Smooth muscle cell (in vitro differentiated cells): Measurements from ENCODE around the gene FRG1. TPM values are rescaled to one million over a fixed set of nuclear protein-coding genes. Genes with fewer than 3 reads are reported as not detected.
"Not testable (repeated sequence)": the region's sequence is repeated elsewhere in the genome, so short reads cannot be mapped to it uniquely, and the experiment has no call there.

Source experiments
- DNase-seq: peaks from one replicate; lab custom pipeline; 2025; ENCODE audit not compliant: unreplicated experiment; lab: John Stamatoyannopoulos, UW
- H2AFZ ChIP-seq: fragments of 200-600 bp; sonication (generic); 2 replicates; pipeline ENCODE4 v1.6.0; 2016; ENCODE audit warnings: antibody characterized with exemption, low read depth, mild to moderate bottlenecking
- H3F3A ChIP-seq: fragments of 200-600 bp; sonication (generic); 2 replicates; pipeline ENCODE4 v1.6.0; 2017; ENCODE audit warnings: antibody characterized with exemption, low read depth
- H3K27ac ChIP-seq: fragments of 200-600 bp; sonication (generic); 2 replicates; pipeline ENCODE4 v1.5.1; 2016; ENCODE audit warnings: low read depth, mild to moderate bottlenecking
- H3K27me3 ChIP-seq: fragments of 200-600 bp; sonication (generic); 2 replicates; pipeline ENCODE4 v1.6.1; 2016; ENCODE audit warnings: low read depth, mild to moderate bottlenecking
- H3K36me3 ChIP-seq: fragments of 200-600 bp; sonication (generic); 2 replicates; pipeline ENCODE4 v1.5.1; 2016; ENCODE audit warnings: low read depth
- H3K4me1 ChIP-seq: fragments of 200-600 bp; sonication (generic); 2 replicates; pipeline ENCODE4 v1.5.1; 2016; ENCODE audit warnings: low read depth
- H3K4me2 ChIP-seq: fragments of 200-600 bp; sonication (generic); 2 replicates; pipeline ENCODE4 v1.6.0; 2016; ENCODE audit warnings: mild to moderate bottlenecking
- H3K4me3 ChIP-seq: fragments of 200-600 bp; sonication (generic); 2 replicates; pipeline ENCODE4 v1.5.1; 2016; ENCODE audit warnings: mild to moderate bottlenecking
- H3K79me2 ChIP-seq: fragments of 200-600 bp; sonication (generic); 2 replicates; pipeline ENCODE4 v1.6.0; 2016; ENCODE audit warnings: low read depth, mild to moderate bottlenecking
- H3K9ac ChIP-seq: fragments of 200-600 bp; sonication (generic); 2 replicates; pipeline ENCODE4 v1.6.0; 2016; ENCODE audit warnings: low read depth
- H3K9me3 ChIP-seq: fragments of 200-600 bp; sonication (generic); replicated peaks from 2 replicates; pipeline ENCODE4 v1.5.1; 2016; ENCODE audit warnings: low read depth
- H4K20me1 ChIP-seq: fragments of 200-600 bp; sonication (generic); 2 replicates; pipeline ENCODE4 v1.6.0; 2016; ENCODE audit warnings: low read depth
- CTCF ChIP-seq: fragments of 200-600 bp; sonication (generic); IDR thresholded peaks from 2 replicates; pipeline ENCODE4 v1.5.1; 2017; ENCODE audit warnings: borderline replicate concordance, mild to moderate bottlenecking, antibody characterized with exemption; ENCODE audit not compliant: insufficient read depth, poor library complexity, severe bottlenecking
- WGBS: methylation state at CpG from one replicate; pipeline ENCODE4 v1.1.7; 2016; ENCODE audit warnings: low lambda C conversion rate; 5-methylcytosine and 5-hydroxymethylcytosine counted together
- polyA plus RNA-seq: library from polyadenylated mRNA; unstranded; fragments of >200 nt; fragmentation: Nextera tagmentation; extraction: Ambion mirVana; gene quantifications from 2 replicates; pipeline ENCODE4 v1.2.1, GENCODE V29; 2016
- total RNA-seq: library from RNA; depleted of rRNA; stranded (reverse); fragments of >200 nt; gene quantifications from 2 replicates; pipeline ENCODE4 v1.2.3, GENCODE V29; 2014

Gene FRG1
- total and polyA plus RNA-seq, 2 experiments from 2014 or later, result 34.8 to 43.6 TPM

- no peaks in the 10 kb centered on the region for H3F3A ChIP-seq
- no peaks in the 10 kb centered on the region for H3K9me3 ChIP-seq
- no peak for DNase-seq
- H3K4me3 ChIP-seq, result no peak overlapping the region
- peak; percentile 34 for TF ChIP-seq CTCF
- H3K36me3 ChIP-seq, result no peaks in the 10 kb centered on the region
- WGBS, result 44% methylated on average over 6 of the region's 6 CpGs
- H3K4me1 ChIP-seq, result no peaks in the 10 kb centered on the region
- H3K4me2 ChIP-seq, result no peak overlapping the region
- no peaks in the 10 kb centered on the region for H4K20me1 ChIP-seq
- H3K9ac ChIP-seq, result no peak overlapping the region
- H3K27ac ChIP-seq, result no peak overlapping the region
- no peak overlapping the region for H2AFZ ChIP-seq
- H3K79me2 ChIP-seq, result no peaks in the 10 kb centered on the region
- no peaks in the 10 kb centered on the region for H3K27me3 ChIP-seq
Observed at GRCh38 chr4:189912170-189912569, 28.5 kb upstream of the FRG1 start.

- Histone ChIP-seq H2AFZ (no peak overlapping the region), H3F3A (no peaks in the 10 kb centered on the region), H3K4me2 (no peak overlapping the region), H3K4me1 (no peaks in the 10 kb centered on the region), H3K4me3 (no peak overlapping the region), H3K27me3 (no peaks in the 10 kb centered on the region), H3K9me3 (peaks cover 15% of the 10 kb centered on the region), H4K20me1 (no peaks in the 10 kb centered on the region), H3K27ac (no peak overlapping the region), H3K36me3 (peaks cover 8% of the 10 kb centered on the region), H3K9ac (no peak overlapping the region), H3K79me2 (no peaks in the 10 kb centered on the region)
- TF ChIP-seq CTCF, result no peak
- 89% methylated on average over 23 of the region's 23 CpGs for WGBS
- no peak for DNase-seq
Observed at GRCh38 chr4:189917161-189917891, 23.3 kb upstream of the FRG1 start.

- Histone ChIP-seq H3K27me3 (no peaks in the 10 kb centered on the region), H3K4me1 (no peaks in the 10 kb centered on the region), H3F3A (no peaks in the 10 kb centered on the region), H4K20me1 (no peaks in the 10 kb centered on the region), H3K27ac (no peak overlapping the region), H2AFZ (no peak overlapping the region), H3K9ac (no peak overlapping the region), H3K36me3 (peaks cover 8% of the 10 kb centered on the region), H3K9me3 (peaks cover 22% of the 10 kb centered on the region), H3K4me2 (no peak overlapping the region), H3K4me3 (no peak overlapping the region), H3K79me2 (no peaks in the 10 kb centered on the region)
- 86% methylated on average over 1 of the region's 1 CpG for WGBS
- TF ChIP-seq CTCF, result no peak
- no peak for DNase-seq
Observed at GRCh38 chr4:189921058-189921457, 19.6 kb upstream of the FRG1 start.

GRCh38 chr4:189926742-189927141, 13.9 kb upstream of the FRG1 start:
- not testable (repeated sequence) for H3K9ac ChIP-seq, H3K27me3 ChIP-seq, H4K20me1 ChIP-seq, H3K27ac ChIP-seq, H3K4me2 ChIP-seq, H3F3A ChIP-seq, DNase-seq, H3K36me3 ChIP-seq, H3K79me2 ChIP-seq, H3K4me3 ChIP-seq, H3K4me1 ChIP-seq, H2AFZ ChIP-seq
- WGBS, result 97% methylated on average over 5 of the region's 5 CpGs
- H3K9me3 ChIP-seq, result peaks cover 12% of the 10 kb centered on the region
